Right ventricle myocardium inferior (tissue), 1 donor: ENCODE measurements around the gene SAMD4A. TPM values are rescaled to one million over a fixed set of nuclear protein-coding genes. Genes with fewer than 3 reads are reported as not detected.
"Not testable (repeated sequence)": the region's sequence is repeated elsewhere in the genome, so short reads cannot be mapped to it uniquely, and the experiment has no call there.

Experiments
- ATAC-seq: fragments of 200-7000 bp; cut with Tn5 transposase; one replicate; pipeline ENCODE4 v1.9.1; 2020; ENCODE audit warnings: mild to moderate bottlenecking, moderate library complexity
- DNase-seq: peaks from one replicate; pipeline ENCODE4 v3.0.0; 2021; ENCODE audit errors: missing footprints
- intact Hi-C: fragments of 100-400 bp; cut with DNase I; formaldehyde crosslinking; loops from one replicate; pipeline ENCODE4 v1.11.0; 2022
- total RNA-seq: library from RNA; stranded (reverse); fragmentation: NEBNext Ultra II Directional; extraction: Animal tissue kit (Norgen Biotek cat#: 25700); gene quantifications from one replicate; pipeline ENCODE4 v1.2.1, GENCODE V29; 2021
- donor health status: DM: no; HTN: yes; CAD: no; lungs with severe emphysema.

SAMD4A gene
- total RNA-seq, 1 donor from 2014 or later = 128 TPM

GRCh38 chr14:54728700-54729527 is 162.0 kb downstream of the SAMD4A start:
- no peak for DNase-seq
- intact Hi-C loops = loop anchor here (5.0 kb wide), 2 partner anchors 37 to 43 kb away; no protein-coding TSS in a partner anchor
- ATAC-seq = no peak

GRCh38 chr14:54730156-54730961 is 163.4 kb downstream of the SAMD4A start:
- DNase-seq = no peak
- peak; percentile 67 for ATAC-seq
- intact Hi-C loops = no loop called here

DNA sequence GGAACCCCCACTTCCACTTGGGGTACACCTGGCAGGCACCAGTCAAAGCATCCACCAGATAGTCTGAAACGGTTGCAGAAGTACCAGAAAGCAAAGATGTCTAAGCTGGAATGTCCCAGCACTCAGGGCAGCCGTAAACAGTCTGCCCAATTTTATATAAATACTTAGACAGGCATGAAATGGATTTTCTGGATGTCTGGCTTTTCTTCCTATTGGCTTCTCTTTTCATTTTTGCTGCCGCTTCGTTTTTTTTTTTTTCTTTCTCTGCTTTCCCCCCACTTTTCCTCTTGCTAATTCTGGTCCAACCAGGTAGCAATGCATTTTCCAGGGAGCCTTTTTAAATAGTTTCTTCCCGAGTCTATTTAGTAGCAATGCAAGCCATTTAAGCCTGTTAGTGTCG is 168.0 kb downstream of the SAMD4A start:
- no peak for ATAC-seq

DNA sequence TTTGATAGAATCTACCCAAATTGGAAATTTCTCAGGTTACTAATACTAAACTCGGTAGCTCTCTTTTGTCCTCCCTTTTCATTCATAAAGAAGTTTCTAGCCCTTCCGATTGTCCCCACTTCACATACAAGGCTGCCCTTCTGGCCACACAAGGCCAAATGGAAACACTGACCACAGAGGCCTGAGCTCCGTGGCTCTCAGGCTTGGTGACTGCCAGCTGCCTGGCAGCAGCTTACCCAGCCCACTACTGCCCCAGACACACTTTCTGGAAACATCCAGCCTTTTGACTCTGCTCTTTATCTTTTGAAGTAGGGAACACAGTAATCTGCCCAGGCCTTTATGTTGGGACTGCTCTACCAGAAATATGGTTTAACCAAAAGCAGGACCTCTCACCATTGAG is 168.5 kb downstream of the SAMD4A start:
- intact Hi-C loops = no loop called here
- no peak for ATAC-seq
- no peak for DNase-seq

More for the DNA sequence above, 168.0 kb downstream of the SAMD4A start:
- intact Hi-C loops = no loop called here
- DNase-seq = no peak

DNA sequence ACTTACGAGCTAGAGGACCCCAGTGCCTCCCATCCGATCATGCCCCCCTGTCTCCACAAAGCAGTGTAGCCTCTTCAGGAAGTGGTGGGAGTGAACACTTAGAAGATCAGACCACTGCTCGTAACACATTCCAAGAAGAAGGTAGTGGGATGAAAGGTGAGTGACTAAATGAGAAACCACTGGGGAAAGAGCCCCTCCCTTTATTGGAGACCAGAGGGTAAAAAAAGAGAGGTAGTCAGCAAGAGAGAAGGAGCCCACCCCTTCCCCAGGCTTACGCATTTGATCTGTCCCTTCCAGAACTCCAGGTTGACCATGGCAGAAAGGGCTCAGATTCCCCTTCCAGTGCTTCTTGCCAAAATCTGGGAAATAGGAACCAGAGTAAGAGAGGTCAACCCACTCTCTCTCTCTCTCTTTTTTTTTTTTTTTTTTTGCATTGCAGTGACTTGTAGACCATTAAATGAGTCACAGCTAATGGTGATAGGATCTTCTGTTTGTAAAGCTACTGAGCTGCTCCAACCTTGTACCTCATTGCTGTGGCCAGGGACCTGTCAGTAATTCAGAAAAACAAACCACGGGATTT is 170.3 kb downstream of the SAMD4A start:
- ATAC-seq (no peak), DNase-seq (no peak)
- intact Hi-C loops = no loop called here

GRCh38 chr14:54738009-54738408 is 171.1 kb downstream of the SAMD4A start:
- ATAC-seq (peak; percentile 49), DNase-seq (no peak)
- intact Hi-C loops = no loop called here

DNA sequence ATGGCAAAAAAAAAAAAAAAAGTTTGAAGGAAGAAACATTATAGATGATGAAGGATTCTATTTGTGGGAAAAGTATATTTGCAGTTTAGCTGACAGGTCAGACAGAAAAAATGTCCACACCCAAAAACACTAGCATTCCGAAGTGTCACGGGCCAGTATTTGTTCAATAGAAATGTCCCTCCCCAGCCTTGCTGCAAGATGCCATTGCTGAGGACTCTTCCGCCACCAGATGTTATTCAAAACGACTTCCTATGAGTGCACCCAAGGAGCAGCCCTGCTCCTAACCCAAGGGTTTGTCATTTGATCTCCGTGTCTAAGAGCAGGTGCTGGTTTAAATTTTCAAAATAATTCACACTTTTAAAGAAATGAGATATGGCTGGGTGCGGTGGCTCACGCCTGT is 172.6 kb downstream of the SAMD4A start:
- intact Hi-C loops = no loop called here
- DNase-seq (no peak), ATAC-seq (no peak)

DNA sequence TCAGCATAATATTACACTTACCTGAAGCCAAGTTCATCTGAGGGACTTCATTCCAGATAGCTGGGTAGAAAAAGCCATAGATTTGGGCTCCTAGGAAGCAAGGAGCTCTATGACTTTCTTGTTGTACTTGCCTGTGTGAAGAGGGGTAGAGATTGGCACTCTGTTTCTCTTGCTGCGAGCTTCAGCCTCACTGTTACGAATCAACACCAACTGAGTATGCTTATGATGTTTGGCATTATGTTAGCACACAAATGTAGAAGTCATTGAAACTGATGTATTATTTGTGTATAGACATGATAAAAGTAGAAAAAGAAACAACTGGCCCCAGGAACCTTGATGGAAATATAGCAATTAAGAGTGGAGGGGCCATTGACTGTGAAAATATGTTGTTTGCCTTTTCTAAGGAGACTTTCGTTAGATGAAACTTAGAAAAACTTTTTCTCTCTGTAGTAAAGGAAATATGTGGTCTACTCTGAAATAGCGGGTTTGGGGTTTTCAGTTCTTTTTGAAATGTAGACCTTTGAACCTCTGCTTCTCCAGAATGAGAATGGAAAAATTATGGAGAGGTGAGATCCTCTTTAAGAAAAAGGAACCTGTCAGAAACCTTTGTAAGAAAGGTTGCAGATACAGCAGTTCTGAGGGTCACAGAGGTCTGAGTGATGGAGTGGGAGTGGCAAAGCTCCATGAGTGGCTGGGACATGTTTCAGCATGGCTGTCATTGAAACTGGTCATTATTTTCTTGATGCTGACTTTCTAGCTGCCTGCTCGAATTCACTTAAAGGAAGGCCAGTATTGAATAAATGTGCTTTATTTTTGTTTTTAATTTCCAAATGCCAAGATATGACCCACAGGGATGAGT is 175.8 kb downstream of the SAMD4A start:
- intact Hi-C loops = no loop called here
- no peak for DNase-seq
- no peak for ATAC-seq

GRCh38 chr14:54743382-54743781 is 176.5 kb downstream of the SAMD4A start:
- DNase-seq = no peak
- no peak for ATAC-seq
- intact Hi-C loops = no loop called here

DNA sequence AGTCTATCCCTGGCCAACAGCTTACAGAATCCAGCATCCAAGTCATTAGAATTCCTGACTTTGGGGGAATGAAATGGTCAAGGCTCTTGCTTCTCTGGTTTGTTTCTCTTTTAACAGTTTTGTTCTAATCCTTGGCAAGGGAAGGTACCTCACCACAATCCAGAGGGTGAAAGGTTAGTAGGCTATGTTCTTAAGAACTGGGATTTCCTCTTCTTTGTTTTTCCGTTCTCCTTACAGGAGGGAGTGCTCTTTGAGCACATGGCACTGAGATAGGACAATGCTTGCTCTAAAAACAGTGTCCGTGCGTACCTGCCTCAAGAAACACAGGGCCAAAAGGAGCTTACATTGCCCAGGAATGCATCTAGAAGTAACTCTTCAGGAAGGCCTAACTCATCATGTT is 179.1 kb downstream of the SAMD4A start:
- ATAC-seq = no peak
- DNase-seq = no peak
- intact Hi-C loops = no loop called here

DNA sequence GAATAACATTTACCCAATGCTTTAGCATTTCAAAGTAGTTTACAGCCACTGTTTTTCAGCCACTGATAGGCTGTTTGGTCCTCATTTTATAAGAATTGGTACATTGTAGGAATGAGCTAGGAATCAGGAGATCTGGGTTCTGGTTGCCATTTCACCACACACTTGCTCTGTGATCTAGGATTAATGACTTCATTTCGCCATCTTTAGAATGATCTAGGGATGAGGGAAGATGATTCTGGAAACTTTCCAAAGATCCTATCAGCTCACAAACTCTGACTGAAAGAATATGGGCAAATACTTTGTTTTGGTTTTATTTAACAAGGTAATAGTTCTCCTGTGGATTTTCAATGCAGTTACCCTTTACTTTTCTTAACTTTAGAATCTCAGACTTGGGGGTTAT is 180.7 kb downstream of the SAMD4A start:
- ATAC-seq (no peak), DNase-seq (no peak)
- intact Hi-C loops = no loop called here

- DNase-seq = no peak
- intact Hi-C loops = no loop called here
These were observed 182.3 kb downstream of the SAMD4A start for GRCh38 chr14:54749180-54749579.

GRCh38 chr14:54749727-54750126 is 182.8 kb downstream of the SAMD4A start:
- DNase-seq (no peak), ATAC-seq (no peak)
- intact Hi-C loops = no loop called here

More at GRCh38 chr14:54749180-54749579, 182.3 kb downstream of the SAMD4A start:
- no peak for ATAC-seq

GRCh38 chr14:54752611-54753010 is 185.7 kb downstream of the SAMD4A start:
- ATAC-seq, DNase-seq, intact Hi-C loops: not testable (repeated sequence)

DNA sequence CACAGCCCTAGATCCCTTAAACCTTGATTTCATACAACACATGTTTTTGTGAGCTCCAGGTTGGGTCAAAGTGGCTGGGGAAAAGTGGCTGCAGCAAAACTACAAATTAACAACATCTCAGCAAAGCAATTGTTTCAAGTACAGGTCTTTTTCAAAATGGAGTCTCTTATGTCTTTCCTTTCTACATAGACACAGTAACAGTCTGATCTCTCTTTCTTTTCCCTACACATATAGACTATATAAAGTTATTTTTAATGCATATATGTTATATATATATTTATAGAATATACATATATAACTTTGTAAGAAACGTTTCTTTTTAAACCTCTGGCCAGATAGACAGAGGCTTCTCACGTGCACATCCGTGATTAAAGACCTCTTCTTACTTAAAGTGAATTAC is 186.5 kb downstream of the SAMD4A start:
- intact Hi-C loops, ATAC-seq, DNase-seq: not testable (repeated sequence)

- ATAC-seq (no peak), DNase-seq (no peak)
- intact Hi-C loops = no loop called here
These were observed 187.2 kb downstream of the SAMD4A start for GRCh38 chr14:54754116-54754622.

- intact Hi-C loops = no loop called here
- no peak for DNase-seq
- ATAC-seq = no peak
These were observed 187.9 kb downstream of the SAMD4A start for GRCh38 chr14:54754623-54755386.
